Measurements from ENCODE around the gene DHX34. TPM values are rescaled to one million over a fixed set of nuclear protein-coding genes. Genes with fewer than 3 reads are reported as not detected.
"Not testable (repeated sequence)": the region's sequence is repeated elsewhere in the genome, so short reads cannot be mapped to it uniquely, and the experiment has no call there.

DHX34 gene
- 10 to 100 TPM; 17.7 to 43.9 TPM for total RNA-seq

- H3K4me1 Mint-ChIP-seq (ENCODE audit: low read depth in 2 of 2), result peaks cover 27 to 31% of the 10 kb centered on the region in 2 donors
- peaks cover 6% of the 10 kb centered on the region for H3K36me3 Mint-ChIP-seq
- DNase-seq (ENCODE audit: low spot score), result peak; percentile 98
These were observed at the start of gene DHX34 for GRCh38 chr19:47348819-47349795. Gene DHX34 (plus strand): TSS chr19:47349315. CDS start chr19:47353031, 3,716 bp downstream.

DNA sequence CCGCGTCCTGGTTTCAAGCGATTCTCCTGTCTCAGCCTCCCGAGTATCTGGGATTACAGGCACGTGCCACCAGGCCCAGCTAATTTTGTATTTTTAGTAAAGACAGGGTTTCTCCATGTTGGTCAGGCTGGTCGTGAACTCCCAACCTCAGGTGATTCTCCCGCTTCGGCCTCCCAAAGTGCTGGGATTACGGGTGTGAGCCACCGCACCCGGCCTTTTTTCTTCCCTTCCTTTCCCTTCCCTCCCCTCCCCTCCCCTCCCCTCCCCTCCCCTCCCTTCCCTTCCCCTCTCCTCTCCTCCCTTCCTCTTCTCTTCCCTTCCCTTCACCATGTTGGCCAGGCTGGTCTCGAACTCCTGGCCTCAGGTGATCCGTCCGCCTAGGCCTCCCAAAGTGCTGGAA, 48.2 kb upstream of the DHX34 start:
- H3K27ac Mint-ChIP-seq; H3K9me3 Mint-ChIP-seq; H3K36me3 Mint-ChIP-seq; ATAC-seq; DNase-seq (ENCODE audit: low spot score); H3K27me3 Mint-ChIP-seq: not testable (repeated sequence)
- H3K4me1 Mint-ChIP-seq (ENCODE audit: low read depth in 2 of 2), result peaks cover 17 to 22% of the 10 kb centered on the region in 2 donors
- H3K4me3 Mint-ChIP-seq, result peak overlapping the region; percentile 70

More at GRCh38 chr19:47348819-47349795, at the start of gene DHX34:
- peak within 1 kb of the TSS; percentile 79 to 83 for H3K27ac Mint-ChIP-seq
- H3K9me3 Mint-ChIP-seq, result no peaks in the 10 kb centered on the region
- H3K4me3 Mint-ChIP-seq, result peak within 1 kb of the TSS; percentile 90
- no peaks in the 10 kb centered on the region for H3K27me3 Mint-ChIP-seq
- peak; percentile 99 to 100 for ATAC-seq

DNA sequence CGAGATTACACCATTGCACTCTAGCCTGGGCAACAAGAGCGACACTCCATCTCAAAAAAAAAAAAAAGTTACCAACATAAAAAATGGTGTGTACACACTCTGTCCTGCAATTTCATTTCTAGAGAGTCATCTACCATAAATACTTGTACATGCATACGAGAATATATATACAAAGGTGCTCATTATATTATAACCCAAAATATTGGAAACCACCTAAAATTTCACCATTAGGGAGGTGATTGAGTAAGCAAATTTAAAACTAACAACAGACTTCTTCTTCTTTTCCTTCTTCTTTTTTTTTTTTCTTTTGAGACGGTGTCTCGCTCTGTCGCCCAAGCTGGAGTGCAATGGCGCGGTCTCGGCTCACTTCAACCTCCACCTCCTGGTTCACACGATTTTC, 46.9 kb upstream of the DHX34 start:
- Mint-ChIP-seq H3K36me3 (no peaks in the 10 kb centered on the region), H3K27ac (peak overlapping the region in 1 of 2 donors; percentile 29), H3K9me3 (no peaks in the 10 kb centered on the region), H3K27me3 (peaks cover 12 to 15% of the 10 kb centered on the region in 2 donors), H3K4me3 (no peak overlapping the region), H3K4me1 (ENCODE audit: low read depth in 2 of 2) (peaks cover 17 to 19% of the 10 kb centered on the region in 2 donors)
- ATAC-seq, result no peak
- DNase-seq (ENCODE audit: low spot score), result no peak

DNA sequence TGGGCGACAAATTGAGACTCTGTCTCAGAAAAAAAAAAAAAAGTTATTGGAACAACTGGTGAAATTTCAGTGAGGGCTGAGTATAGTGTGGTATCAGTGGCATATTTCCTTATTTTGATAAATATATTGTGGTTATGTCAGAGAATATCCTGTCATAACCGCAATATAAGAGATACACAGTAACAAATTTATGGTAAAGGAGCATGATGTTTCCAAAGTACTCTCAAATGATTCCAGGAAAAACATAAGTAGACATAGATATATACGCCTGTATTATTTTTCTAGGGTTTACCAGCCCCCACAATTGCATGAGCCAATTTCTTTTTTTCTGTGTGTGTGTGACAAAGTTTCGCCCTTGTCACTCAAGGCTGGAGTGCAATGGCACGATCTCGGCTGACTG, 45.1 kb upstream of the DHX34 start:
- no peak for DNase-seq (ENCODE audit: low spot score)
- H3K4me1 Mint-ChIP-seq (ENCODE audit: low read depth in 2 of 2), result peaks cover 17 to 19% of the 10 kb centered on the region in 2 donors
- peaks cover 12 to 15% of the 10 kb centered on the region in 2 donors for H3K27me3 Mint-ChIP-seq
- no peaks in the 10 kb centered on the region for H3K36me3 Mint-ChIP-seq
- ATAC-seq, result no peak
- H3K27ac Mint-ChIP-seq, result no peak overlapping the region
- no peak overlapping the region for H3K4me3 Mint-ChIP-seq
- no peaks in the 10 kb centered on the region for H3K9me3 Mint-ChIP-seq

GRCh38 chr19:47305309-47305751, 43.8 kb upstream of the DHX34 start:
- Mint-ChIP-seq H3K27me3 (peaks cover 16 to 20% of the 10 kb centered on the region in 2 donors), H3K4me1 (ENCODE audit: low read depth in 2 of 2) (peaks cover 11 to 13% of the 10 kb centered on the region in 2 donors), H3K36me3 (no peaks in the 10 kb centered on the region), H3K9me3 (no peaks in the 10 kb centered on the region), H3K4me3 (no peak overlapping the region), H3K27ac (no peak overlapping the region)
- no peak for ATAC-seq
- DNase-seq (ENCODE audit: low spot score), result peak; percentile 83

DNA sequence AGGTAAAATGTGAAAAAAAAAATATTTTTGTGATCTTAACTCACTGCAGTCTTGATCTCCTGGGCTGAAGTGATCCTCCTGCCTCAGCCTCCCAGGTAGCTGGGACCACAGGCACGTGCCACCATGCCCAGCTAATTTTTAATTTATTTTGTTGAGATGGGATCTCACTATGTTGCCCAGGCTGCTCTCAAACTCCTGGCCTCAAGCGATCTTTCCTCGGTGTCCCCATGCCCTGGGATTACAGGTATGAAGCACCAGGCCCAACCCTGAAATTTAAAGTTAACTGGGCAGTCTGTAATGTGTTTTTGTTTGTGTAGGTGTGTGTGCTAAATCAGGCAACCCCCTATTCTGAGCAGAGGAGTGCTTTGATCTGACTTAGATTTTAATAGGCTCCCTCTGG, 42.8 kb upstream of the DHX34 start:
- H3K36me3 Mint-ChIP-seq, result no peaks in the 10 kb centered on the region
- H3K27ac Mint-ChIP-seq, result no peak overlapping the region
- H3K4me1 Mint-ChIP-seq (ENCODE audit: low read depth in 2 of 2), result peaks cover 6% of the 10 kb centered on the region in 2 donors
- ATAC-seq (no peak), DNase-seq (ENCODE audit: low spot score) (no peak)
- no peak overlapping the region for H3K4me3 Mint-ChIP-seq
- H3K27me3 Mint-ChIP-seq, result peaks cover 20 to 21% of the 10 kb centered on the region in 2 donors
- no peaks in the 10 kb centered on the region for H3K9me3 Mint-ChIP-seq

DNA sequence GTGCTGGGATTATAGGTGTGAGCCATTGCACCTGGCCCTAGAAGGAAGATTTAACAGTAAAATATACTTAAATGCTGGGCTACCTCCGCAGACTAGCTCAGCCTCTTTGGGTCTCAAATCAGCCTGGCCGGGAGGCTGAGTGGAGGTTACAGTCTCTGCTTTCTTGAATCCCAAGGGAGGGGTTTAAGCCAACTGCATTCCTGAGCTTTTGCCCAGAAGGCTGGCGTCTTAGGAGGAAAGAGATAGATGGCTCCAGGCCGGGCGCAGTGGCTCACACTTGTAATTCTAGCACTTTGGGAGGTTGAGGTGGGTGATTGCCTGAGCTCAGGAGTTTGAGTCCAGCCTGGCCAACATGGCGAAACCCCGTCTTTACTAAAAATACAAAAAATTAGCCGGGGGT, 40.1 kb upstream of the DHX34 start:
- no peak overlapping the region for H3K27ac Mint-ChIP-seq

DNA sequence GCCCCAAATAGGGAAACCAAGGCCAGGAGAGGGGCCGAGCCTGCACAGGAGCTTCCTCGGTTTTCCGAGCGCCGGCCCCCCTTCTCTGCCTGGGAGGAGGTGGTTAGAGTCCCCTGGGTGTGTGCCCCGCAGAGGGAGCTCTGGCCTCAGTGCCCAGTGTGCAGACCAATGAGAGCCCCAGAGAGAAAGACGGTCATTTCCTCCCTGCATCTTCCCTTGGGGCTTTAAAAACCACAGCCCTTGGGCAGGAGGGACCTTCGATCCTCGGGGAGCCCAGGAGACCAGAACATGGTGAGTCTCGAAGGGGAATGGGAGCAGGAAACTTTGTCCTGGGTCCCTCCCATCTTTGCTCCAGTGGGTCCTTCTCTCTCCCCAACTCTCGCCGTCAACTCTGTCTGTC, 39.5 kb upstream of the DHX34 start, which contains the start of gene C5AR1:
TSS of gene C5AR1 (plus strand) at position 254 of the 400 bp plus-strand sequence. CDS start at position 289, 35 bp downstream.
- Mint-ChIP-seq H3K4me1 (ENCODE audit: low read depth in 2 of 2) (peaks cover 4 to 6% of the 10 kb centered on the region in 2 donors), H3K4me3 (peak within 1 kb of the TSS; percentile 17), H3K27me3 (peaks cover 20 to 23% of the 10 kb centered on the region in 2 donors), H3K9me3 (no peaks in the 10 kb centered on the region), H3K27ac (no peak within 1 kb of the TSS), H3K36me3 (no peaks in the 10 kb centered on the region)
- ATAC-seq, result peak in 1 of 2 donors; percentile 59
- DNase-seq (ENCODE audit: low spot score), result no peak

More for the DNA sequence above, 40.1 kb upstream of the DHX34 start:
- Mint-ChIP-seq H3K27me3 (peaks cover 20 to 23% of the 10 kb centered on the region in 2 donors), H3K4me3 (no peak overlapping the region), H3K9me3 (no peaks in the 10 kb centered on the region), H3K4me1 (ENCODE audit: low read depth in 2 of 2) (peaks cover 4 to 6% of the 10 kb centered on the region in 2 donors), H3K36me3 (no peaks in the 10 kb centered on the region)
- DNase-seq (ENCODE audit: low spot score), result no peak
- no peak for ATAC-seq

- no peak for DNase-seq (ENCODE audit: low spot score)
- peak overlapping the region; percentile 17 for H3K4me3 Mint-ChIP-seq
- H3K36me3 Mint-ChIP-seq, result no peaks in the 10 kb centered on the region
- ATAC-seq, result no peak
- peaks cover 18 to 20% of the 10 kb centered on the region in 2 donors for H3K27me3 Mint-ChIP-seq
- H3K27ac Mint-ChIP-seq, result no peak overlapping the region
- H3K4me1 Mint-ChIP-seq (ENCODE audit: low read depth in 2 of 2), result peaks cover 5 to 6% of the 10 kb centered on the region in 2 donors
- H3K9me3 Mint-ChIP-seq, result no peaks in the 10 kb centered on the region
These were observed 38.8 kb upstream of the DHX34 start for GRCh38 chr19:47310323-47310722.

- Mint-ChIP-seq H3K36me3 (no peaks in the 10 kb centered on the region), H3K27ac (no peak overlapping the region), H3K27me3 (peaks cover 19 to 20% of the 10 kb centered on the region in 2 donors), H3K9me3 (no peaks in the 10 kb centered on the region), H3K4me1 (ENCODE audit: low read depth in 2 of 2) (peaks cover 5 to 9% of the 10 kb centered on the region in 2 donors), H3K4me3 (peak overlapping the region; percentile 17)
- no peak for DNase-seq (ENCODE audit: low spot score)
- ATAC-seq, result no peak
These were observed 38.3 kb upstream of the DHX34 start for GRCh38 chr19:47310819-47311218.

DNA sequence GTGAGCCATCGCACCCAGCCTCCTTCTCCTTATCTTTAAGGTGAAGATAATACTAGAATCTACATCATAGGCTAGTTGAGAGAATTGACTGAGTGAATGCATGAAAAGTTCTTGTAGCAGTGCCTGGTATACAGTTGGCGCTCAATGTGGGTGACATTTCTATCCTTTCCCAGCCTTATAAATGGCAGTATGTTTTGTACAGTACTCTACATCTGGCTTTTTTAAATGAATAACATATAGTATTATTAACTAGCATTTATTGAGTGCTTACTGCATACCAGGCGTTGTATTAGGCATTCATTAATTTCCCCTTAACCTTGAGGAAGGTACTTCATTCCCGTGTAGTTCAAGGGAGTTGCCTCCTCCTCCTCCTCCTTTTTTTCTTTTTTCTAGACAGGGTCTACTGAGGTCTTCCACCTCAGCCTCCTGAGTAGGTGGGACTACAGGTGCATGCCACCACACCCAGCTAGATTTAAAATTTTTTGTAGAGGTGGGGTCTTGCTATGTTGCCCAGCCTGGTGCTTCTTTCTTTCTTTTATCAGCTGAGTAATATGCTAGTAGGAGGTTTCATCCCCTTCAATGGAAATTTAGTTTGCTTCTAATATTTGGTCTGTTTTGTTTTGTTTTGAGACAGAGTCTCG, 36.6 kb upstream of the DHX34 start:
- no peak overlapping the region for H3K27ac Mint-ChIP-seq
- H3K4me1 Mint-ChIP-seq (ENCODE audit: low read depth in 2 of 2), result peaks cover 8 to 16% of the 10 kb centered on the region in 2 donors
- H3K27me3 Mint-ChIP-seq, result peaks cover 17 to 20% of the 10 kb centered on the region in 2 donors
- H3K36me3 Mint-ChIP-seq, result no peaks in the 10 kb centered on the region
- ATAC-seq, result no peak
- no peak for DNase-seq (ENCODE audit: low spot score)
- H3K4me3 Mint-ChIP-seq, result peak overlapping the region; percentile 25
- H3K9me3 Mint-ChIP-seq, result no peaks in the 10 kb centered on the region

GRCh38 chr19:47313754-47314295, 35.3 kb upstream of the DHX34 start:
- no peaks in the 10 kb centered on the region for H3K9me3 Mint-ChIP-seq
- no peaks in the 10 kb centered on the region for H3K36me3 Mint-ChIP-seq
- H3K4me1 Mint-ChIP-seq (ENCODE audit: low read depth in 2 of 2), result peaks cover 8 to 16% of the 10 kb centered on the region in 2 donors
- peaks cover 17 to 20% of the 10 kb centered on the region in 2 donors for H3K27me3 Mint-ChIP-seq
- H3K27ac Mint-ChIP-seq, result no peak overlapping the region
- H3K4me3 Mint-ChIP-seq, result no peak overlapping the region
- ATAC-seq (no peak), DNase-seq (ENCODE audit: low spot score) (no peak)

DNA sequence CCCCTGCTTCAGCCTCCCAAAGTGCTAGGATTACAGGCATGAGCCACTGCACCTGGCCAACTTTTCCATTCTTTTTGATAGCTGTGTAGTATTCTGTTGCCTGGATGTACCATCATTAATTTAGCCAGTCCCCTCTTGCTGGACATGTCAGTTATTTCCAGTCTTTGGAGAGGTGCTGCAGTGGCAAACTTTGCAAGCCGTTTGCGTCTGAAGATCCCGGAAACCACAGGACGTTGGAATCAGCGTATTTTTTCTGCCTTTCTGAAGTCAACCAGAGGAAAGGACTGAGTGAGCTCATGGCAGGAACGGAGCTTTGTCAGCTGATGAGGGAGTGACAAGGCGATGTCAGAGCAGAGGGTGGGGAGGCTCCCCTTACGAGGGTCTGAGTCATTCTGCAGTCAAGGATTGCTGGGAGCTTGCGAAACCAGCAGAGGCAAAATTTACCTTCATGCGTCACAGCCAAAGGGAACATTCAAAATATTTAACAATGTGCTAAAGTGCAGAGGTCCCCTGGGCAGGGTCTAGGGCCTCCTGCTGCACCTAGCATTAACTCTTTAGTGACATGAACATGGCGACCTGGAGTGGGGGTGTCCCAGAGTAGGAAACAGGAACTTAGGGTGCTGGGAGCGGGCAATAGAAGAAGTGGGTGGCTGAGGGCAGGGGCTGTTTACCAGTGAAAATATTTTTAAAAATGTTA, 33.8 kb upstream of the DHX34 start:
- no peak for DNase-seq (ENCODE audit: low spot score)
- peaks cover 15 to 16% of the 10 kb centered on the region in 2 donors for H3K27me3 Mint-ChIP-seq
- peak overlapping the region in 1 of 2 donors; percentile 12 for H3K27ac Mint-ChIP-seq
- no peaks in the 10 kb centered on the region for H3K9me3 Mint-ChIP-seq
- peaks cover 10 to 16% of the 10 kb centered on the region in 2 donors for H3K4me1 Mint-ChIP-seq (ENCODE audit: low read depth in 2 of 2)
- no peaks in the 10 kb centered on the region for H3K36me3 Mint-ChIP-seq
- ATAC-seq, result peak; percentile 87 to 89
- peak overlapping the region; percentile 0 for H3K4me3 Mint-ChIP-seq
